NCI-H82 (cell line): ENCODE results near the gene ERC2.

ENCODE experiments used
- DNase-seq: peaks from one replicate; lab custom pipeline; 2025; lab: John Stamatoyannopoulos, UW

The ERC2 gene

GRCh38 chr3:55556619-55557537 lies 911.4 kb downstream of the ERC2 start:
- no peak for DNase-seq

- DNase-seq = no peak
Measured at GRCh38 chr3:55555873-55556618, 912.2 kb downstream of the ERC2 start.

- DNase-seq = peak; percentile 40
Measured at GRCh38 chr3:55554634-55555425, 913.4 kb downstream of the ERC2 start.

- no peak for DNase-seq
Measured at GRCh38 chr3:55551644-55552043, 916.6 kb downstream of the ERC2 start.

- peak; percentile 30 for DNase-seq
Measured at GRCh38 chr3:55549177-55549576, 919.1 kb downstream of the ERC2 start.

GRCh38 chr3:55546866-55547669 lies 921.2 kb downstream of the ERC2 start:
- no peak for DNase-seq

- DNase-seq = peak; percentile 37
Measured at GRCh38 chr3:55545995-55546394, 922.3 kb downstream of the ERC2 start.

GRCh38 chr3:55544219-55544618 lies 924.0 kb downstream of the ERC2 start:
- DNase-seq = peak; percentile 67

- no peak for DNase-seq
Measured at GRCh38 chr3:55543181-55543614, 925.1 kb downstream of the ERC2 start.

- DNase-seq = no peak
Measured at GRCh38 chr3:55541456-55541855, 926.8 kb downstream of the ERC2 start.

- DNase-seq = no peak
Measured at GRCh38 chr3:55541016-55541415, 927.3 kb downstream of the ERC2 start.

GRCh38 chr3:55540579-55540978 lies 927.7 kb downstream of the ERC2 start:
- DNase-seq = no peak

GRCh38 chr3:55538158-55538557 lies 930.1 kb downstream of the ERC2 start:
- DNase-seq = no peak

GRCh38 chr3:55537563-55537962 lies 930.7 kb downstream of the ERC2 start:
- no peak for DNase-seq

- no peak for DNase-seq
Measured at GRCh38 chr3:55537129-55537528, 931.1 kb downstream of the ERC2 start.

GRCh38 chr3:55534876-55535275 lies 933.4 kb downstream of the ERC2 start:
- DNase-seq = no peak

GRCh38 chr3:55532806-55533205 lies 935.5 kb downstream of the ERC2 start:
- no peak for DNase-seq

GRCh38 chr3:55531321-55531720 lies 936.9 kb downstream of the ERC2 start:
- no peak for DNase-seq

- no peak for DNase-seq
Measured at GRCh38 chr3:55527361-55527760, 940.9 kb downstream of the ERC2 start.

GRCh38 chr3:55526332-55527030 lies 941.8 kb downstream of the ERC2 start:
- no peak for DNase-seq

GRCh38 chr3:55525436-55525835 lies 942.8 kb downstream of the ERC2 start:
- DNase-seq = no peak
